CD8-positive, alpha-beta memory T cell (primary cell): ENCODE data around the gene FCRL2. TPM values are rescaled to one million over a fixed set of nuclear protein-coding genes. Genes with fewer than 3 reads are reported as not detected.

Experiments
- CTCF ChIA-PET: fragments of 350-600 bp; sonication (Branson Sonifier 250); formaldehyde crosslinking; loops from one replicate; lab custom pipeline; 2021; ENCODE audit warnings: antibody characterized with exemption; lab: Charles Lee
- POLR2A ChIA-PET: fragments of 350-600 bp; sonication (Branson Sonifier 250); formaldehyde crosslinking; loops from one replicate; lab custom pipeline; 2021; ENCODE audit warnings: antibody characterized with exemption; lab: Charles Lee
- DNase-seq, 5 donors: peaks; one replicate each; pipeline versions ENCODE4 v3.0.0 to v3.0.0-alpha.2; 2020 to 2022; ENCODE audit warnings: mixed read lengths in 1 of 5
- H3K27ac ChIP-seq: one replicate; pipeline ENCODE4 v1.7.0; 2013; ENCODE audit warnings: low read depth, mild to moderate bottlenecking, low read length, moderate library complexity
- H3K27me3 ChIP-seq: 2 replicates; pipeline ENCODE4 v1.7.0; 2013; ENCODE audit warnings: low read length, mild to moderate bottlenecking; ENCODE audit not compliant: insufficient read depth, poor library complexity, severe bottlenecking
- H3K36me3 ChIP-seq: 2 replicates; pipeline ENCODE4 v1.7.0; 2013; ENCODE audit warnings: mild to moderate bottlenecking, low read length, moderate library complexity; ENCODE audit not compliant: insufficient read depth
- H3K4me1 ChIP-seq: 2 replicates; pipeline ENCODE4 v1.7.0; 2013; ENCODE audit warnings: mild to moderate bottlenecking, low read length, moderate library complexity; ENCODE audit not compliant: insufficient read depth
- H3K4me3 ChIP-seq: 2 replicates; pipeline ENCODE4 v1.7.0; 2013; ENCODE audit warnings: mild to moderate bottlenecking, low read length
- H3K9me3 ChIP-seq: 2 replicates; pipeline ENCODE4 v1.7.0; 2013; ENCODE audit warnings: mild to moderate bottlenecking, low read length
- H3K27ac Mint-ChIP-seq, 8 donors: one replicate each; pipeline ENCODE4 v1.8.0; 2020 to 2021; ENCODE audit warnings: mixed read lengths in 8 of 8, mild to moderate bottlenecking in 6 of 8, inconsistent platforms in 3 of 8, moderate library complexity in 3 of 8
- H3K27me3 Mint-ChIP-seq, 2 donors: one replicate each; pipeline ENCODE4 v1.8.0; 2020 to 2021; ENCODE audit warnings: mixed read lengths in 2 of 2, mild to moderate bottlenecking in 1 of 2, moderate library complexity in 1 of 2
- H3K36me3 Mint-ChIP-seq, 3 donors: one replicate each; pipeline ENCODE4 v1.8.0; 2020 to 2021; ENCODE audit warnings: mixed read lengths in 3 of 3, inconsistent platforms in 1 of 3, mild to moderate bottlenecking in 1 of 3
- H3K4me1 Mint-ChIP-seq, 3 donors: one replicate each; pipeline ENCODE4 v1.8.0; 2020 to 2021; ENCODE audit warnings: mixed read lengths in 3 of 3, inconsistent platforms in 1 of 3, mild to moderate bottlenecking in 1 of 3
- H3K4me3 Mint-ChIP-seq, 7 donors: one replicate each; pipeline ENCODE4 v1.8.0; 2020 to 2021; ENCODE audit warnings: mixed read lengths in 7 of 7, mild to moderate bottlenecking in 6 of 7, moderate library complexity in 4 of 7, inconsistent platforms in 2 of 7
- H3K9me3 Mint-ChIP-seq, 5 donors: one replicate each; pipeline ENCODE4 v1.8.0; 2020 to 2022; ENCODE audit warnings: mixed read lengths in 5 of 5, mild to moderate bottlenecking in 3 of 5, moderate library complexity in 2 of 5, inconsistent platforms in 1 of 5
- polyA plus RNA-seq: library from polyadenylated mRNA; unstranded; fragments of 300-500 nt; fragmentation: Illumina TruSeq; gene quantifications from one replicate; pipeline ENCODE4 v1.2.3, GENCODE V29; 2021
- total RNA-seq, 2 experiments: library from RNA; stranded (reverse); gene quantifications; one replicate each; pipeline ENCODE4 v1.2.3, GENCODE V29; 2021

FCRL2 gene
- total and polyA plus RNA-seq, 3 experiments from 2014 or later = not detected

- Histone ChIP-seq H3K27ac (no peak overlapping the region), H3K4me1 (no peaks in the 10 kb centered on the region), H3K27me3 (no peaks in the 10 kb centered on the region), H3K4me3 (no peak overlapping the region), H3K36me3 (no peaks in the 10 kb centered on the region), H3K9me3 (peaks cover under 1% of the 10 kb centered on the region)
- H3K27ac Mint-ChIP-seq = no peak overlapping the region
- H3K27me3 Mint-ChIP-seq = no peaks in the 10 kb centered on the region
- H3K9me3 Mint-ChIP-seq = peaks cover 9 to 11% (median 10%) of the 10 kb centered on the region in 5 donors
- no peak for DNase-seq
- ChIA-PET POLR2A (no interaction called here), CTCF (no interaction called here)
- H3K36me3 Mint-ChIP-seq = peaks cover 0 to 6% (median 1%) of the 10 kb centered on the region in 3 donors
- H3K4me1 Mint-ChIP-seq = no peaks in the 10 kb centered on the region
- H3K4me3 Mint-ChIP-seq = no peak overlapping the region
Measured at GRCh38 chr1:157798211-157798610, 21.3 kb upstream of the FCRL2 start.

DNA sequence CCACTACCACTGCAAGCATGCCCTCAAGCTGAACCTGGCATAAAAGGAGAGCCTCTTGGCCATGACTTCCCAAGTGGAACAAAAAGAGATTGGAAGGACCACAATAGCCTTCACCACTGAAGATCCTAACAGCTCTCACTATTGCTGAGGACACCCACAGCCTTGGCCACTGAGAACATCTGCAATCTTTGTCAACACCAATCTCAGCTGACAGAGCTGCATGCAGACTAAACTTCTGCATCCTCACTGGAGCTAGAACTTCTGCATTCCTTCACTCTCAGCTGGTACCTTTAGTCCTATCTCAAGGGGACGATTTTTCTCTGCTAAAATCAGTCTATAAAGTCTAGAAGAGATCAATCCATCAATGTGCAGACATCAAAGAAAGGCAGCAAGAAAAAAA lies 8.3 kb upstream of the FCRL2 start:
- H3K4me1 ChIP-seq = no peaks in the 10 kb centered on the region
- no peak overlapping the region for H3K27ac Mint-ChIP-seq
- no peak overlapping the region for H3K4me3 ChIP-seq
- no peak for DNase-seq
- H3K36me3 ChIP-seq = no peaks in the 10 kb centered on the region
- no peak overlapping the region for H3K27ac ChIP-seq
- CTCF ChIA-PET = no interaction called here
- H3K9me3 Mint-ChIP-seq = peaks cover 0 to 9% (median 6%) of the 10 kb centered on the region in 5 donors
- POLR2A ChIA-PET = no interaction called here
- peaks cover 4 to 6% (median 6%) of the 10 kb centered on the region in 3 donors for H3K4me1 Mint-ChIP-seq
- no peak overlapping the region for H3K4me3 Mint-ChIP-seq
- H3K36me3 Mint-ChIP-seq = no peaks in the 10 kb centered on the region
- H3K27me3 Mint-ChIP-seq = peaks cover 2 to 8% of the 10 kb centered on the region in 2 donors
- H3K27me3 ChIP-seq = no peaks in the 10 kb centered on the region
- no peaks in the 10 kb centered on the region for H3K9me3 ChIP-seq

- H3K27me3 Mint-ChIP-seq = peaks cover 2 to 8% of the 10 kb centered on the region in 2 donors
- no peaks in the 10 kb centered on the region for H3K36me3 ChIP-seq
- no peak overlapping the region for H3K27ac Mint-ChIP-seq
- peaks cover 0 to 6% (median 3%) of the 10 kb centered on the region in 5 donors for H3K9me3 Mint-ChIP-seq
- H3K4me1 Mint-ChIP-seq = peaks cover 4 to 6% (median 6%) of the 10 kb centered on the region in 3 donors
- no peak overlapping the region for H3K4me3 ChIP-seq
- H3K9me3 ChIP-seq = no peaks in the 10 kb centered on the region
- no peak overlapping the region for H3K27ac ChIP-seq
- no peak overlapping the region for H3K4me3 Mint-ChIP-seq
- no peak for DNase-seq
- CTCF ChIA-PET = no interaction called here
- H3K36me3 Mint-ChIP-seq = no peaks in the 10 kb centered on the region
- no peaks in the 10 kb centered on the region for H3K4me1 ChIP-seq
- POLR2A ChIA-PET = no interaction called here
- H3K27me3 ChIP-seq = no peaks in the 10 kb centered on the region
Measured at GRCh38 chr1:157784801-157785200, 7.9 kb upstream of the FCRL2 start.

DNA sequence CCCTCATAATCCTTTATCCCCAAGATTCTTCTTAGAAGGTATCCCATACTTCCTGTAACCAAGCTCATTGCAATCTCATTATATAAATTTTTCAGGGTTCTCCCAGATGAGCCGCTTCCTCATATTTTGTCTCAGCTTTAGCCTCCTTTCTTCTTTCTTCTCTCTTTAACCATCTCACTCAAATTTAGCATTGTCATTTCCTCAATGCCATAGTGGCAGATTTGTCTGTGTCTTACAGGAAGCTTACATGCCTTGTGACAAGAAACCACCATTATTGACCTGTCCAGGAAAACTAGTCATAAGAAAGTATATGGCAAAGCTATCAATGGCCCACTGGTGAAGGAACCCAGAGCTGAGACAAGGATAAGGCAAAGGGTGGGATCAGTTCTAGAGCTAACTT lies 6.0 kb upstream of the FCRL2 start:
- DNase-seq = no peak
- Histone ChIP-seq H3K9me3 (no peaks in the 10 kb centered on the region), H3K4me3 (no peak overlapping the region), H3K27ac (no peak overlapping the region), H3K4me1 (no peaks in the 10 kb centered on the region), H3K27me3 (no peaks in the 10 kb centered on the region), H3K36me3 (no peaks in the 10 kb centered on the region)
- H3K36me3 Mint-ChIP-seq = no peaks in the 10 kb centered on the region
- ChIA-PET CTCF (no interaction called here), POLR2A (no interaction called here)
- no peak overlapping the region for H3K4me3 Mint-ChIP-seq
- peaks cover 2 to 8% of the 10 kb centered on the region in 2 donors for H3K27me3 Mint-ChIP-seq
- peaks cover 4 to 6% (median 6%) of the 10 kb centered on the region in 3 donors for H3K4me1 Mint-ChIP-seq
- peaks cover 0 to 2% (median 0%) of the 10 kb centered on the region in 5 donors for H3K9me3 Mint-ChIP-seq
- no peak overlapping the region for H3K27ac Mint-ChIP-seq

DNA sequence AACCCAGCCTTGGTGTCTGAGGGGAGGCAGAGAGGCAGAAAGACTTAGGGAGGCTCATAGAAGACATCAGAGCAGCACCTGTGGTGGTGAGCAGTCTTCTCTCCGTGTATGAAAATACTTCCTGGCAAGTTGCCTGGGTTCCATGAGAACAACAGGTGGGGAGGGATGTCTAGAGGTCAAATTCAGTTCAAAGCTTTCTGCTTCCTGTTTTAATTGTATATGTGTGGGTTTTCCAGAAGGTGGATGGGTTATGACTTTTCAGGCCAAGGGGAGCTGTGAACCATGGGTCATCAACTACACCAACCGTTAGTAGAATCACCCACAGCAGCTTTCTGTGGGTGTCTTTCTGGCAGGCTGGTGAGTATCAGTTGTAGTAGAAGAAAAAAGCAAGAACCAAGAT lies 4.1 kb upstream of the FCRL2 start:
- no peak overlapping the region for H3K4me3 Mint-ChIP-seq
- H3K4me1 Mint-ChIP-seq = peaks cover 4 to 6% (median 6%) of the 10 kb centered on the region in 3 donors
- POLR2A ChIA-PET = no interaction called here
- H3K36me3 ChIP-seq = no peaks in the 10 kb centered on the region
- H3K9me3 Mint-ChIP-seq = peaks cover 0 to 2% (median 0%) of the 10 kb centered on the region in 5 donors
- H3K27me3 ChIP-seq = no peaks in the 10 kb centered on the region
- no peaks in the 10 kb centered on the region for H3K9me3 ChIP-seq
- H3K27ac Mint-ChIP-seq = no peak overlapping the region
- H3K4me3 ChIP-seq = no peak overlapping the region
- no peak overlapping the region for H3K27ac ChIP-seq
- DNase-seq = no peak
- H3K4me1 ChIP-seq = no peaks in the 10 kb centered on the region
- CTCF ChIA-PET = no interaction called here
- no peaks in the 10 kb centered on the region for H3K36me3 Mint-ChIP-seq
- peaks cover 2 to 8% of the 10 kb centered on the region in 2 donors for H3K27me3 Mint-ChIP-seq

DNA sequence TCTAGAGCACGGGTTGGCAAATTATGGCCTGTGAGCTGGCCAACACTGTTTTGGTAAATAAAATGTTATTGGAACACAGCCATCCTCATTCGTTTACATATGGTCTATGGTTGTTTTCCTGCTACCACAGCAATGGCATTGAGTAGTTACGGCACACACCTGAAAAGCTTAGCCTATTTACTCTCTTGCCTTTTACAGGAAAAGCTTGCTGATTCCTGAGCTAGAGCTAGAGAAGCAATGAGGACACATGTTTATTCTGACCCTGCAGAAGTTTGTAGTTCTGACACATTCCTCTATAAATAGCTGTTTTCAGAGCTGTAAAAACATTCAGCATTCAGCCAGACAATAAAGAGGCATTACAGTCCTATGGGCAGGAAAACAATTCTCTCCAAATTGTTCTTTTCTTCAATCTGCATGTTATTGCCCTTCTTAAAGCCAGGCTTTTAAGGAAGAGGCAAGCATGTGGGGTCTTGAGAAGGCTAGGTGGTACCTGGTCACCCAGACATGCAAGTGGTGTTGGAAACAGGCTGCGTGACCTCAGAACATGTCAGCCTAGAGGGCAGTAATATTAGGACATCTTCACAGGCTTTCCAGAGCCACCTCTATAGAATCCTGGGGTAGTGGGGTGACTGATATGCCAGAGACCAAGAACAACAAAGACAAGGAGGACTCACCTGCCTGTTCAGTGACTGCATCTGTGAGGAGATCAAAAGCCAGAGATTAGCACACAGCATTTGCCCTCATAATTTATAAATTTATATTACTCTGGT lies 1.6 kb downstream of the FCRL2 start:
- Histone ChIP-seq H3K4me3 (no peak overlapping the region), H3K9me3 (no peaks in the 10 kb centered on the region), H3K36me3 (no peaks in the 10 kb centered on the region), H3K4me1 (no peaks in the 10 kb centered on the region), H3K27me3 (no peaks in the 10 kb centered on the region), H3K27ac (no peak overlapping the region)
- ChIA-PET POLR2A (no interaction called here), CTCF (interaction anchor here (1.4 kb wide), 1 partner anchor 195 kb away, joined by 5 read pairs; no protein-coding TSS in a partner anchor)
- Mint-ChIP-seq H3K27ac (no peak overlapping the region), H3K4me1 (peaks cover 9 to 23% (median 22%) of the 10 kb centered on the region in 3 donors), H3K36me3 (no peaks in the 10 kb centered on the region), H3K4me3 (no peak overlapping the region), H3K9me3 (peaks cover 0 to 2% (median 0%) of the 10 kb centered on the region in 5 donors), H3K27me3 (peaks cover 0 to 5% of the 10 kb centered on the region in 2 donors)
- DNase-seq = no peak

DNA sequence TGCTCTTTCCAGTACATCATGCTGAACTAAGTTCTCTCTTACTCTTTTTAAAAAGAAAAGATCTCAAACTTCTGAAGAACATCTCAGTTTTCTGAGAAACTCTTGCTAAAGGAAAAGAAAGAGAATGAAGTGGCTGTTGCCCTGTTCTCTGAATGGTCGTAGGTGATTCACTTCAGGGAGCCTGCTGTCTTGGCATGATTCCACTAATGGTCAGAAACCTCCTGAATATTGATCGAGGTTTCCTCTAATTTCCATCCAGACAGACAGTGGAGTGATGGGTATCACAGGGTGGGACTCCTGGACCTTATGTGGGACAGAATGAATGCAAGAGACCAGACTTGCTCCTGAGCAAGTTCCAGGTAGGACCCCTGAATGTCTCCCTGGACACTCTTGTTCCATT lies 2.5 kb downstream of the FCRL2 start:
- POLR2A ChIA-PET = no interaction called here
- peaks cover 0 to 5% of the 10 kb centered on the region in 2 donors for H3K27me3 Mint-ChIP-seq
- peaks cover 0 to 2% (median 0%) of the 10 kb centered on the region in 5 donors for H3K9me3 Mint-ChIP-seq
- no peak for DNase-seq
- no peaks in the 10 kb centered on the region for H3K9me3 ChIP-seq
- H3K4me3 Mint-ChIP-seq = no peak overlapping the region
- H3K27me3 ChIP-seq = no peaks in the 10 kb centered on the region
- no peaks in the 10 kb centered on the region for H3K4me1 ChIP-seq
- H3K4me1 Mint-ChIP-seq = peaks cover 13 to 29% (median 27%) of the 10 kb centered on the region in 3 donors
- CTCF ChIA-PET = interaction anchor here (1.4 kb wide), 1 partner anchor 194 kb away, joined by 5 read pairs; no protein-coding TSS in a partner anchor
- H3K27ac ChIP-seq = no peak overlapping the region
- H3K36me3 ChIP-seq = no peaks in the 10 kb centered on the region
- no peaks in the 10 kb centered on the region for H3K36me3 Mint-ChIP-seq
- H3K27ac Mint-ChIP-seq = no peak overlapping the region
- H3K4me3 ChIP-seq = no peak overlapping the region
